Fibroblast of mammary gland (primary cell): ENCODE results near the gene GAS7.
A peak's percentile ranks its signal among the peaks of the same experiment; 100 is the strongest.

Experiments
- DNase-seq: peaks from one replicate; pipeline ENCODE4 v3.0.0-alpha.2; 2010; ENCODE audit warnings: low read depth
- H3K4me3 ChIP-seq: 2 replicates; pipeline ENCODE4 v1.5.1; 2011; ENCODE audit warnings: low read depth, mild to moderate bottlenecking, low read length, moderate library complexity; ENCODE audit not compliant: control insufficient read depth
- CTCF ChIP-seq: conservative IDR thresholded peaks from 2 replicates; pipeline ENCODE4 v1.5.1; 2011; ENCODE audit warnings: low read depth, low read length, inconsistent platforms; ENCODE audit not compliant: control insufficient read depth, insufficient read depth

The GAS7 gene

GRCh38 chr17:10033959-10034358 is 164.4 kb downstream of the GAS7 start:
- TF ChIP-seq CTCF: no peak
- DNase-seq: peak; percentile 30
- H3K4me3 ChIP-seq: no peak overlapping the region

DNA sequence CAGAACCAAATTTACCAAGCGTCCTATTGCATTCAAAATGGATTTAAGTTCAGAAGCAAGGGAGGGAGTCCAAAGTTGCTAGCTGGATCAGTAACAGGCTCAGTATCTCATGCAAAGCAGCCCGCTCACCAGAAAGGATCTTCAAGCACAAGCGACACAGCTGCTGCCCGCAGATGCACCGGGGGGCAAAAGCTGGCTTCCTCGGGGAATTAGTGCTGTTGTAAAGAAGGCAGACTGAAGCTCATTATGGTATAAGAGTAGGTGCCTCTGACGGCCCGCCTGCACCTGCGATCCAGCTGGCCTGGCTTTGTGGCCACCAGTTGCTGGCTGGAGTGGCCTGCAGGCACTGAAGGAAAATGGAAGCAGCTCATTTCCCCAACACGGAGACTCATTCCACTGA is 165.0 kb downstream of the GAS7 start:
- no peak for TF ChIP-seq CTCF
- no peak for DNase-seq
- H3K4me3 ChIP-seq: no peak overlapping the region

DNA sequence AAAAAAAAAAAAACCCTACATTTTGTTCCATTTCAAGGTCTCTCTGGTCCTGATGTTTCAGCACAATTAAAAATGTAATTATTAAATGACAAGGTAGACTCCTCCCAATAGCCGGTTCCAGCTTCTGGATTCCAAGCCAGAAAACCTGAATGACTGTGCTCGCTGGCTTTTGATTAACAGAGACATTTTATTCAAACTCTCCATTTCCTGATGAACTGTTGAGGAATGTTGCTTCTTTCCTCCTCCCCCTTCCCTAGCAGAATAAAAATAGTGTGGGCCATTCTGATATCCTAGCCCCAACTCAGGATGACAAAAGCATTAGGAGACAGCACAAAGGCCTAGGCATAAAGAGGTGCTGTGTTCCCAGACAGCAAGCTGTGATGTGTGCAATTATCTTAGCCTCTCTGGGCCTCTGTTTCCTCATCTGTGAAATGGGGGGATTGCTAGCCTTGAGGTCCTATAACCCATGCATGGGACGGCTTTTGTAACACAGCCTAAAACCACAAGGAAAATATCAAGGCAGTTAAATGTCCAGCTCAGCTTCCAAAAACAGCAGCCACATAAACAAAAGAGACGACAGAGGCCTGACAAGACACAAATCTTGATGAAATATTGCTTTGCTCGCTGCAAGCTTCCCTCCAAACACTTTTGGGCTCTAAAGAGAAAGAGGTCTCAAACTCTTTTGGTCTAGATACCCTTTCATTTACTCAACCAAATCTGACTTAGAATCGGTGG is 166.1 kb downstream of the GAS7 start:
- TF ChIP-seq CTCF: no peak
- DNase-seq: no peak
- no peak overlapping the region for H3K4me3 ChIP-seq

GRCh38 chr17:10031606-10032005 is 166.8 kb downstream of the GAS7 start:
- H3K4me3 ChIP-seq: no peak overlapping the region
- DNase-seq: no peak
- TF ChIP-seq CTCF: no peak

- DNase-seq: no peak
- H3K4me3 ChIP-seq: no peak overlapping the region
Measured at GRCh38 chr17:10031127-10031526, 167.3 kb downstream of the GAS7 start.

GRCh38 chr17:10029129-10029528 is 169.3 kb downstream of the GAS7 start:
- no peak for TF ChIP-seq CTCF
- H3K4me3 ChIP-seq: no peak overlapping the region
- no peak for DNase-seq

More at GRCh38 chr17:10031127-10031526, 167.3 kb downstream of the GAS7 start:
- TF ChIP-seq CTCF: no peak
